HG02884 (cell line): ENCODE measurements around the gene CNTN6.

Source experiments
- ATAC-seq: cut with Tn5 transposase; IDR thresholded peaks from one replicate; pipeline ENCODE4 v1.9.1; 2021; ENCODE audit warnings: mild to moderate bottlenecking, moderate library complexity; ENCODE audit not compliant: unreplicated experiment

The CNTN6 gene

GRCh38 chr3:1171320-1171719 lies 78.5 kb downstream of the CNTN6 start:
- ATAC-seq = no peak

GRCh38 chr3:1172644-1173043 lies 79.8 kb downstream of the CNTN6 start:
- no peak for ATAC-seq

GRCh38 chr3:1179146-1179545 lies 86.3 kb downstream of the CNTN6 start:
- ATAC-seq = no peak

- ATAC-seq = no peak
These were observed 90.7 kb downstream of the CNTN6 start for GRCh38 chr3:1183320-1184048.

GRCh38 chr3:1190569-1190968 lies 97.7 kb downstream of the CNTN6 start:
- ATAC-seq = no peak

- ATAC-seq = no peak
These were observed 98.2 kb downstream of the CNTN6 start for GRCh38 chr3:1191026-1191425.

- ATAC-seq = no peak
These were observed 103.1 kb downstream of the CNTN6 start for GRCh38 chr3:1195947-1196346.

GRCh38 chr3:1197051-1197450 lies 104.2 kb downstream of the CNTN6 start:
- no peak for ATAC-seq

GRCh38 chr3:1200371-1200770 lies 107.5 kb downstream of the CNTN6 start:
- ATAC-seq = no peak

- ATAC-seq = no peak
These were observed 115.1 kb downstream of the CNTN6 start for GRCh38 chr3:1207904-1208303.

GRCh38 chr3:1214933-1215332 lies 122.1 kb downstream of the CNTN6 start:
- ATAC-seq = no peak

- ATAC-seq = no peak
These were observed 124.0 kb downstream of the CNTN6 start for GRCh38 chr3:1216856-1217255.

- no peak for ATAC-seq
These were observed 134.3 kb downstream of the CNTN6 start for GRCh38 chr3:1227111-1227510.

GRCh38 chr3:1228289-1228688 lies 135.5 kb downstream of the CNTN6 start:
- ATAC-seq = no peak

GRCh38 chr3:1230920-1231319 lies 138.1 kb downstream of the CNTN6 start:
- ATAC-seq = no peak

GRCh38 chr3:1232276-1232675 lies 139.5 kb downstream of the CNTN6 start:
- ATAC-seq = no peak

GRCh38 chr3:1235526-1236120 lies 142.8 kb downstream of the CNTN6 start:
- no peak for ATAC-seq

GRCh38 chr3:1251282-1252060 lies 158.6 kb downstream of the CNTN6 start:
- ATAC-seq = no peak

- no peak for ATAC-seq
These were observed 159.2 kb downstream of the CNTN6 start for GRCh38 chr3:1252061-1252430.

- no peak for ATAC-seq
These were observed 169.4 kb downstream of the CNTN6 start for GRCh38 chr3:1262246-1262645.

GRCh38 chr3:1263121-1263520 lies 170.3 kb downstream of the CNTN6 start:
- no peak for ATAC-seq

GRCh38 chr3:1269808-1270207 lies 177.0 kb downstream of the CNTN6 start:
- no peak for ATAC-seq
